Neural progenitor cell (in vitro differentiated cells): ENCODE results near the gene MYH3.

ENCODE experiments used
- EZH2phosphoT487 ChIP-seq: fragments of 200-600 bp; sonication (generic); IDR thresholded peaks from 2 replicates; pipeline ENCODE4 v1.6.1; 2017; ENCODE audit warnings: antibody characterized with exemption
- TF ChIP-seq, protein P1 (sequence below): fragments of 200-600 bp; sonication (generic); IDR thresholded peaks from 2 replicates; pipeline ENCODE4 v1.5.1; 2017; ENCODE audit warnings: antibody characterized with exemption, mild to moderate bottlenecking

DNA sequence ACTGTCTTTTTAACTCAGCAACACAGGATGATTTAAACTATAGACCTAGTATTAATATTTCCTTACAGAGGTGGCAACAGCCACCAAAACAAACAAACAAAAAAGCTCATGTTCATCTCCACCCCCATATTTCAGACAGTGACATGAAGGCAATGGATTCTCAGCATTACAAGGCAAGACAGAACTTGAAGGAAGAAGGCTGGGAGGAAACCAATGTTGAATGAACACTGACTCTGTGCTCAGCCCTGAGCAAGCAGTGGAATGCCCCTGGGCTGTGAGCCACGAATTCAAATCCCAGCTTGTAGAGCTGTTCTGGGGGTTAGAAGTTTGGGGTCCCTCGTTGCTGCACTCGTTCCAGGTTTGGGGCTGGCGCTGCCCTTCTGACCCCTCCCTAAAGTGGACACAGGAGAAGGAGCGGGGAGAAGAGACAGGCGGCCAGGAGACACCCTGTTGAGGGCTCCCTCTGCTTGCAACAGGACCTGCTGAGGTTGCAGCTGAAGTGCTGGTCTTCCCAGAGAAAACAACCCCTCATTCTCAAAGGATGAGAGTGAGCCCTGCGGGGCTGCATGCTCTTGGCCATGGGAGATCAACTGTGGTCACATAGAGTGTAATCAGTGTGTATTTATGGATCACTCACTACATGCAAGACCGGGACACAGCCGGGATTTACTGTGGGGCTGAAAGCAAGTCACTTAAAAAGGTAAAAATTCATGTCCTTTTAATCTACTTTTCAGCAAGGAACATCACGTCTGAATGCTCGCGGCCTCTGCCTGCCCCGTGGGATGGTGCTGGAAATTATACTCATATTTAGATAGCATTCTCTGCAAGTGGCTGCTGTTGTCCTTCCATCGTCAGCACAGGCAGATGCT is 34.3 kb downstream of the MYH3 start:
- TF ChIP-seq, protein P1, sequence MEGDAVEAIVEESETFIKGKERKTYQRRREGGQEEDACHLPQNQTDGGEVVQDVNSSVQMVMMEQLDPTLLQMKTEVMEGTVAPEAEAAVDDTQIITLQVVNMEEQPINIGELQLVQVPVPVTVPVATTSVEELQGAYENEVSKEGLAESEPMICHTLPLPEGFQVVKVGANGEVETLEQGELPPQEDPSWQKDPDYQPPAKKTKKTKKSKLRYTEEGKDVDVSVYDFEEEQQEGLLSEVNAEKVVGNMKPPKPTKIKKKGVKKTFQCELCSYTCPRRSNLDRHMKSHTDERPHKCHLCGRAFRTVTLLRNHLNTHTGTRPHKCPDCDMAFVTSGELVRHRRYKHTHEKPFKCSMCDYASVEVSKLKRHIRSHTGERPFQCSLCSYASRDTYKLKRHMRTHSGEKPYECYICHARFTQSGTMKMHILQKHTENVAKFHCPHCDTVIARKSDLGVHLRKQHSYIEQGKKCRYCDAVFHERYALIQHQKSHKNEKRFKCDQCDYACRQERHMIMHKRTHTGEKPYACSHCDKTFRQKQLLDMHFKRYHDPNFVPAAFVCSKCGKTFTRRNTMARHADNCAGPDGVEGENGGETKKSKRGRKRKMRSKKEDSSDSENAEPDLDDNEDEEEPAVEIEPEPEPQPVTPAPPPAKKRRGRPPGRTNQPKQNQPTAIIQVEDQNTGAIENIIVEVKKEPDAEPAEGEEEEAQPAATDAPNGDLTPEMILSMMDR, result no peak
- TF ChIP-seq EZH2phosphoT487, result no peak
